ENCODE results near the gene CAMK1G. TPM values are rescaled to one million over a fixed set of nuclear protein-coding genes. Genes with fewer than 3 reads are reported as not detected.

CAMK1G gene
- total and polyA plus RNA-seq, 9 donors: 7.6 to 20.2 (median 12.0) TPM

DNA sequence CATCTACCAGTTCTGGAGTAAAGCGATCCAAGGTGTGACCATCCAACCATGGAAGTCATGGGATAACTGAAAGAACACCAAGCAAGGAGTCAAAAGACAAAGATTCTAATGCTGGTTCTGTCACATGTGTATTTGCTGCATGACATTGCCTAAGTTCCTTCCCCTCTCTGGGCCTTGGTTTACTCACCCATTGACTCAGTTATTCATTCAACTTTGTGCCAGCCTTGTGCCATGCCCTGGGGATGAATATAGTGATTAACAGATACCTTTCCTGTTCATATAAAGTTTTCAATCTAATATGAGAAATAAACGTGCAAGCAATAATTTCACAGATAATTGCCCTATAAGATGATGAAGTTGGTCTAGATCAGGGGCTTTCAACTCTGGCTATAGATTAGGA, 33.0 kb upstream of the CAMK1G start:
- DNase-seq: no peak
- 77 to 92% (median 90%) methylated on average over 2 of the region's 2 CpGs for WGBS, 3 donors
- Histone ChIP-seq H3K4me1 (ENCODE audit: insufficient read depth) (no peaks in the 10 kb centered on the region), H3K27me3 (no peaks in the 10 kb centered on the region), H3K4me3 (no peak overlapping the region), H3K9me3 (no peaks in the 10 kb centered on the region), H3K27ac (no peak overlapping the region), H3K36me3 (no peaks in the 10 kb centered on the region)
- intact Hi-C loops (cut with DNase I): no loop called here
- TF ChIP-seq, protein P1, sequence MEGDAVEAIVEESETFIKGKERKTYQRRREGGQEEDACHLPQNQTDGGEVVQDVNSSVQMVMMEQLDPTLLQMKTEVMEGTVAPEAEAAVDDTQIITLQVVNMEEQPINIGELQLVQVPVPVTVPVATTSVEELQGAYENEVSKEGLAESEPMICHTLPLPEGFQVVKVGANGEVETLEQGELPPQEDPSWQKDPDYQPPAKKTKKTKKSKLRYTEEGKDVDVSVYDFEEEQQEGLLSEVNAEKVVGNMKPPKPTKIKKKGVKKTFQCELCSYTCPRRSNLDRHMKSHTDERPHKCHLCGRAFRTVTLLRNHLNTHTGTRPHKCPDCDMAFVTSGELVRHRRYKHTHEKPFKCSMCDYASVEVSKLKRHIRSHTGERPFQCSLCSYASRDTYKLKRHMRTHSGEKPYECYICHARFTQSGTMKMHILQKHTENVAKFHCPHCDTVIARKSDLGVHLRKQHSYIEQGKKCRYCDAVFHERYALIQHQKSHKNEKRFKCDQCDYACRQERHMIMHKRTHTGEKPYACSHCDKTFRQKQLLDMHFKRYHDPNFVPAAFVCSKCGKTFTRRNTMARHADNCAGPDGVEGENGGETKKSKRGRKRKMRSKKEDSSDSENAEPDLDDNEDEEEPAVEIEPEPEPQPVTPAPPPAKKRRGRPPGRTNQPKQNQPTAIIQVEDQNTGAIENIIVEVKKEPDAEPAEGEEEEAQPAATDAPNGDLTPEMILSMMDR (IDR thresholded peaks at IDR 0.05): no peak
- TF ChIP-seq EP300 (IDR thresholded peaks at IDR 0.05) (no peak), POLR2A (IDR thresholded peaks at IDR 0.05) (no peak)

DNA sequence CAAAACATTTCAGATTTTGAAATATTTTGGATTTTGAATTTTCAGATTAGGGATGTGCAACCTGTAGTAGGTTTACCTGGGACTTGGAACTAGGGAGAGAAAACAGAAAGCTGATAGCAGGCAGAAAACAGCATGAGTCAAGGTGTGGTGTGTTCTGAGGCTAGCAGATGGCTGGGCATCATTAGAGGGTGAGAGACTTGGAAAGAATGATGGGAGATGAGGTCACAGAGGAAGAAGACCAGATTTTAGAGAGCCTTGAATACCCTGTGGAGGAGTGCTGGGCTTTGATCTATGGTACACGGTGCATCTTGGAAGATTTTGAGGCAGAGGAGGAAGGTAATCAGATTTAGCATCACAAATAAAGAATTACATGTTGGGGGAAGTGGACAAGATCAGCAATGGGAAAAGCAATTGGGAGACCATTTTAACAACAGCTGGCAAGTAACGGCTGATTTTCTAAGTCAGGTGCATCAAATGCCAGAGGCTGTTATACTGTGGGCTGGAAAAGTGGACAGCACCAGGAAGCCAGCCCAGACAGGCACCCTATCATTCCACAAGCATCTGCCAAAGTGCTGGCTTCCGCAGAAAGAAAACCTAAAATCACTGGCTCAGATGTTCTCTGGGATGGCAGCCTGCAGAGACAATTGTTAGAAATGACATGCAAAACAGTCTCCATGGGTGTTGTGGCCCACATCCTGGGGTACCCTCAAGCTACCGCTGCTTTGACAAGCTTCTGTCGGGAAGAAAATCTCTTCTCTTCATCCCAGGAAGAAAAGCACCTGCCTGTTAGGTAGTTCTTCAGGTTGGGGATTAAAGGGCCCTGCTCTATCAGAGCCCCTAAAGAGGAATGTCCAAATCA, 30.9 kb upstream of the CAMK1G start:
- intact Hi-C loops (cut with DNase I): no loop called here
- Histone ChIP-seq H3K4me3 (no peak overlapping the region), H3K4me1 (ENCODE audit: insufficient read depth) (no peaks in the 10 kb centered on the region), H3K36me3 (no peaks in the 10 kb centered on the region), H3K27ac (no peak overlapping the region), H3K27me3 (no peaks in the 10 kb centered on the region), H3K9me3 (no peaks in the 10 kb centered on the region)
- TF ChIP-seq POLR2A (IDR thresholded peaks at IDR 0.05) (no peak), EP300 (IDR thresholded peaks at IDR 0.05) (no peak)
- TF ChIP-seq, protein P1 (IDR thresholded peaks at IDR 0.05): no peak
- no peak for DNase-seq
- WGBS, 3 donors: 29 to 50% (median 37%) methylated on average over 5 of the region's 5 CpGs

DNA sequence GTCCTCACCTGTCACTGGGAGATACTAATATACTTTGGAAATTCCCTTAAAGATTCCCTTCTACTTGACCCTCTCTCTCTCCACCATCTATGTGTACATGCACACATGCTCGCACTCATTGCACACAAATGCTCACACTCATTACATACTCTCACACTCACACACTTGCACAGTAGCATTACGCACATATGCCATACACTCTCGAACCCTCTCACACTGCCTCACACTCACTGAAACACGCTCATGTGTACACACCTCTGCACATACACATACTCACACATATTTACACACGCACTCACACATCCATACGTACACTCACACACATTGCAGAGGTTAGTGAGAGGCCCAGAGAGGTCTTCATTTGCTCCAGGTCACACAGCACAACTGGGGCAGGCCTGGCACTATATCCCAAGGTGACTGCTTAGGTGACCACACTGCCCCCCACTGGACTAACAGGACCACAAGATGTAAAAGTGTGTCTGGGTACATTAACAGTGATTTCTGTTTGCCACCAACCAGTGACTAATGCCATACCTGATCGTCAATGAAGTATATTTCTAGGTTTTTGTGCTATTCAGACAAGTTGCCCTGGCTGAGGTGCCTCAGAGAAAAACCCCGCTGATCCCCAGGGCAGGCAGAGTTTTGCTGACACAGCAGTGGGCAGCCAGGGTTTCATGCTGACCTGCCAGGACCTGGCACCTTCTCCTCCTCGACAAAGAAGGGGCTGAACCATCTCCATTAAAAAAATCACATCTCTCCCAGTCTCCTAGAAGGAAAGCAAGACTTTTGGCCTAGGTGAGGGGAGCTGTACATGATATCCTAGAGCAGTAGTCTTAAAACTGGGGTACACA, 28.5 kb upstream of the CAMK1G start:
- Histone ChIP-seq H3K4me1 (ENCODE audit: insufficient read depth) (no peaks in the 10 kb centered on the region), H3K9me3 (no peaks in the 10 kb centered on the region), H3K4me3 (no peak overlapping the region), H3K27me3 (no peaks in the 10 kb centered on the region), H3K36me3 (no peaks in the 10 kb centered on the region), H3K27ac (no peak overlapping the region)
- no peak for TF ChIP-seq EP300 (IDR thresholded peaks at IDR 0.05)
- TF ChIP-seq, protein P1 (IDR thresholded peaks at IDR 0.05): no peak
- TF ChIP-seq POLR2A (IDR thresholded peaks at IDR 0.05): no peak
- no peak for DNase-seq
- intact Hi-C loops (cut with DNase I): no loop called here
- WGBS, 3 donors: 88 to 91% (median 89%) methylated on average over 9 of the region's 9 CpGs

DNA sequence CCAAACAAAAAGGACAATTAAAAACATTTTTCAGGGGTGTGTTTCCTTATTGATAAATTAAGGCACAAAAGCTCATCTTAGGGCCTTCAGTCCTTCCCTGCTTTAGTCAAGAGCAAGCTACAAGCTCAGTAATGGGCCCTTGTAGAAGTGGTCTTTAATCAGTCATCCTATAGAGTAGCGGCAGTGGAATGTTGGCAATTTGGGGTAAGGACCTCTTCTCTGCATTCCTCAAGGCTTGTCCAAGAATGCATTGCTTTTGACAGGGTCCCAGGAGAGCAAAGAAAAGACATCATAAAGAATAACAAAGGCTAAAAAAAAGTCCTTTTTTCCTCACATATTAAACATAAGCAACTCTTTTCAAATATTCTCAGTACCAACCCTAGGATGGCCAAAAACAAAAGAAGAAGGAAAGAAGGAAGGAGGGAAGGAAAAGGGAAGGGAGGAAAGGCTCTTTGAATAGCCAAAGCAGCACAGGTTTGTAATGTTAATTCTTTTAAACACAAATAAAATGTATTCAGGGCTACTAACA, 27.3 kb upstream of the CAMK1G start:
- H3K4me1 ChIP-seq (ENCODE audit: insufficient read depth): no peaks in the 10 kb centered on the region
- no peaks in the 10 kb centered on the region for H3K36me3 ChIP-seq
- H3K9me3 ChIP-seq: no peaks in the 10 kb centered on the region
- TF ChIP-seq EP300 (IDR thresholded peaks at IDR 0.05): no peak
- no peak for TF ChIP-seq POLR2A (IDR thresholded peaks at IDR 0.05)
- TF ChIP-seq, protein P1 (IDR thresholded peaks at IDR 0.05): no peak
- no peak overlapping the region for H3K27ac ChIP-seq
- no peak overlapping the region for H3K4me3 ChIP-seq
- WGBS, 3 donors: 44 to 67% (median 45%) methylated on average over 1 of the region's 1 CpG
- intact Hi-C loops (cut with DNase I): no loop called here
- DNase-seq: no peak
- no peaks in the 10 kb centered on the region for H3K27me3 ChIP-seq

Data from ovary (tissue), 9 donors.